ENCODE data around the gene DLGAP5.
A peak's percentile ranks its signal among the peaks of the same experiment; 100 is the strongest.

Gene DLGAP5

DNA sequence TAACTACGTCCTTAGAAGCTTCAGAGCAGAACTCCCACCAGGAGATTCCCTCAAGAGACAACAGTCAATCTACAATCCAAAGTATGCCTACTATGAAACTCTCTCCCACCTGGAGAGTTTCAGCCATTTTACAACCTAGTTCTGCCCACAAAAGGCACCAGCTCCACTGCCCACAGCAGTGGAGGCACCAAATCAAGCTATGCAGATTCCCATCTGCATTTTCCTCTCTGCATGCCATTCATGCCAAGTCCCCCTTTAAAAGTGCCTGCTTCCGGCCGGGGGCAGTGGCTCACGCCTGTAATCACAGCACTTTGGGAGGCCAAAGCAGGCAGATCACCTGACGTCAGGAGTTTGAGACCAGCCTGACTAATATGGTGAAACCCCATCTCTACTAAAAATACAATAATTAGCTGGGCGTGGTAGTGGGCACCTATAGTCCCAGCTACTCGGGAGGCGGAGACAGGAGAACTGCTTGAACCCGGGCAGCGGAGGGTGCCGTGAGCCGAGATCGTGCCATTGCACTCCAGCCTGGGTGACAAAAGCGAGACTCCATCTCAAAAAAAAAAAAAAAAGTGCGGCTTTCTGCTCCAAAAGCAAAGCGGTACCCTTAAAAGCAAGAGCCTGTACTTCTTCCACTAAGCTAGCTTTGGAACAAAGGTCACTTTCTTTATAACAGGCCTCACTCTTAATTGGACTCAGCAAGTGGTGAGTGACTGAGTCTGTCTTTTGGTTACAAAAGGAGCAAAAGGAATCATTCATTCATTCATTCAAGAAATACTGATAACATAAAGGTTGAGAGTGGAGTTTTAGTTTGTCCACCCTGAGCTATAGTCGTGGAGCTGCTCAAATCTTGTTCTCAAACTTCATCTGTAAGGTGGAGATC, 10.1 kb upstream of the DLGAP5 start:
- H3K4me3 ChIP-seq (replicated peaks in 1 of 2; ENCODE audit: low read depth in 2 of 2, low read length in 2 of 2): no peak overlapping the region
- DNase-seq (ENCODE audit: low read depth in 2 of 2): no peak
- TF ChIP-seq CTCF (IDR thresholded peaks at IDR 0.05; ENCODE audit: low read depth, low read length): no peak

GRCh38 chr14:55200651-55201050, 9.3 kb upstream of the DLGAP5 start:
- H3K4me3 ChIP-seq (replicated peaks in 1 of 2; ENCODE audit: low read depth in 2 of 2, low read length in 2 of 2): no peak overlapping the region
- DNase-seq (ENCODE audit: low read depth in 2 of 2): peak in 1 of 2 donors; percentile 16
- TF ChIP-seq CTCF (IDR thresholded peaks at IDR 0.05; ENCODE audit: low read depth, low read length): no peak

DNA sequence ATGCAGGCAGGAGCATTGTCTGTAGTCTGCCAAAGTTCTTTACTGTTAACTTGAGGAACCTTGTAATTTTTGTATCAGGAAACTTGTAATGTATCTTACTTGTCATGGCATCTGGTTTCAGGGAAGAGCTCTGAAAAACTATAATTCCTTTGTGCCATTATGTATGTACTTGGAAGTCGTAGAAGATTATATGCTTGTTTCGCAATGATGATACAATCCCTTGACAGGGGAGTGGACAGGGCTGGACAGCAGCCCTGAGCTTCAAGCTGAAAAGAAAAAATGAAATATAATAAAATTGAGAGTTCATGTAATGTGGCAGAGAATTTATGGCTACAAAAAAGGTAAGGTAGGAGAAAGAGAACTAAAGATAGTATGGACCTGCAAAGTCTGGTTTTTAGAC, 7.4 kb upstream of the DLGAP5 start:
- no peak for TF ChIP-seq CTCF (IDR thresholded peaks at IDR 0.05; ENCODE audit: low read depth, low read length)
- peak in 1 of 2 donors; percentile 52 for DNase-seq (ENCODE audit: low read depth in 2 of 2)
- no peak overlapping the region for H3K4me3 ChIP-seq (replicated peaks in 1 of 2; ENCODE audit: low read depth in 2 of 2, low read length in 2 of 2)

- no peak for TF ChIP-seq CTCF (IDR thresholded peaks at IDR 0.05; ENCODE audit: low read depth, low read length)
- H3K4me3 ChIP-seq (replicated peaks in 1 of 2; ENCODE audit: low read depth in 2 of 2, low read length in 2 of 2): no peak overlapping the region
Observed at GRCh38 chr14:55194656-55195355, 3.4 kb upstream of the DLGAP5 start.

GRCh38 chr14:55192054-55192621, 753 bp upstream of the DLGAP5 start:
- H3K4me3 ChIP-seq (replicated peaks in 1 of 2; ENCODE audit: low read depth in 2 of 2, low read length in 2 of 2): peak overlapping the region; percentile 73 to 75
- no peak for DNase-seq (ENCODE audit: low read depth in 2 of 2)
- no peak for TF ChIP-seq CTCF (IDR thresholded peaks at IDR 0.05; ENCODE audit: low read depth, low read length)

More at GRCh38 chr14:55194656-55195355, 3.4 kb upstream of the DLGAP5 start:
- DNase-seq (ENCODE audit: low read depth in 2 of 2): no peak

DNA sequence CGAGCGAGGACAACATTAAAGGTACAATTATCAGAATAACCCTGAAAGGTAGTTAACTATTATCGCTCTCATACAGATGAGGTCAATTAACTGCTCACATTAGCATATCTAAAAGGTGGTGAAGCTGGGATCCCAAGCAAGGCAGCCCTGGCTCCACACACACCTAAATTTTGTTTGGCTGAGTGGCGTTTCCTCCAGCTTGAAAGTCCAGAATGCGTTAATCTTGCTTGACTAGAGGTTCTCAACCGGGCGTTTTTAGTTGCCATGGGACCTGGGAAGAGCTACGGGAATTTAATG, 531 bp downstream of the DLGAP5 start:
- TF ChIP-seq CTCF (IDR thresholded peaks at IDR 0.05; ENCODE audit: low read depth, low read length): no peak
- no peak for DNase-seq (ENCODE audit: low read depth in 2 of 2)
- H3K4me3 ChIP-seq (replicated peaks in 1 of 2; ENCODE audit: low read depth in 2 of 2, low read length in 2 of 2): peak overlapping the region; percentile 73 to 75
